H1 (cell line): ENCODE measurements around the gene MPEG1. TPM values are rescaled to one million over a fixed set of nuclear protein-coding genes. Genes with fewer than 3 reads are reported as not detected.

ENCODE experiments used
- CTCF ChIA-PET: fragments of 300-600 bp; sonication (Branson Sonifier 250); formaldehyde crosslinking; loops from one replicate; lab custom pipeline; 2021; ENCODE audit not compliant: partially characterized antibody; lab: Charles Lee
- POLR2A ChIA-PET: fragments of 300-600 bp; sonication (Branson Sonifier 250); formaldehyde crosslinking; loops from one replicate; lab custom pipeline; 2021; ENCODE audit warnings: inconsistent platforms; ENCODE audit not compliant: partially characterized antibody; lab: Charles Lee
- DNase-seq, 2 experiments: peaks; one replicate each; pipeline versions ENCODE4 v3.0.0 to v3.0.0-alpha.2; 2010 to 2022; ENCODE audit warnings: low spot score in 2 of 2, low read depth in 1 of 2, mixed read lengths in 1 of 2
- FAIRE-seq: peaks from 2 replicates; lab custom pipeline; 2011; peaks lifted over from hg19 to GRCh38; lab: Jason Lieb, UNC
- H2AFZ ChIP-seq: 2 replicates; pipeline ENCODE4 v1.8.1; 2012; ENCODE audit warnings: low read length, inconsistent platforms
- H2AK5ac ChIP-seq: 2 replicates; pipeline ENCODE4 v1.6.1; 2013; ENCODE audit warnings: low read depth, low read length
- H2BK120ac ChIP-seq: replicated peaks from 2 replicates; pipeline ENCODE3; 2013; ENCODE audit warnings: low read depth, low read length, inconsistent platforms
- H2BK12ac ChIP-seq: 2 replicates; pipeline ENCODE4 v1.6.1; 2013; ENCODE audit warnings: low read depth, low read length
- H2BK15ac ChIP-seq: 2 replicates; pipeline ENCODE4 v1.6.1; 2013; ENCODE audit warnings: low read length
- H2BK20ac ChIP-seq: 2 replicates; pipeline ENCODE4 v1.6.1; 2013; ENCODE audit warnings: low read length
- H2BK5ac ChIP-seq: 2 replicates; pipeline ENCODE4 v1.6.1; 2013; ENCODE audit warnings: low read depth, low read length
- H3K14ac ChIP-seq: 2 replicates; pipeline ENCODE4 v1.6.1; 2013; ENCODE audit warnings: inconsistent platforms; ENCODE audit not compliant: insufficient read length
- H3K18ac ChIP-seq: 2 replicates; pipeline ENCODE4 v1.6.1; 2013; ENCODE audit warnings: low read length; ENCODE audit errors: extremely low read depth
- H3K23ac ChIP-seq: 2 replicates; pipeline ENCODE4 v1.6.1; 2013; ENCODE audit warnings: inconsistent platforms; ENCODE audit not compliant: insufficient read length
- H3K23me2 ChIP-seq: 2 replicates; pipeline ENCODE4 v1.6.1; 2013; ENCODE audit warnings: low read depth, low read length
- H3K27ac ChIP-seq: 2 replicates; pipeline ENCODE4 v1.6.1; 2011; ENCODE audit warnings: low read depth, low read length, inconsistent platforms
- H3K27me3 ChIP-seq, 4 experiments: replicated peaks in 1 of 4; 1 replicate in 1 of 4; 2 replicates in 3 of 4; pipeline versions ENCODE4 v1.6.1 to v1.8.1; 2011 to 2013; ENCODE audit warnings: low read length in 3 of 4, mild to moderate bottlenecking in 3 of 4, inconsistent platforms in 2 of 4, mixed read lengths in 2 of 4, moderate library complexity in 1 of 4; ENCODE audit not compliant: control insufficient read depth in 3 of 4, insufficient read depth in 3 of 4; ENCODE audit errors: extremely low read depth in 1 of 4
- H3K36me3 ChIP-seq, 4 experiments: 2 replicates each; pipeline versions ENCODE4 v1.6.1 to v1.8.1; 2011 to 2013; ENCODE audit warnings: mild to moderate bottlenecking in 4 of 4, low read length in 3 of 4, moderate library complexity in 2 of 4, control low read depth in 1 of 4, inconsistent platforms in 1 of 4; ENCODE audit not compliant: insufficient read depth in 4 of 4, control insufficient read depth in 2 of 4
- H3K4ac ChIP-seq: replicated peaks from 2 replicates; pipeline ENCODE3; 2013; ENCODE audit warnings: low read length, low read depth, mixed read lengths, inconsistent platforms; ENCODE audit not compliant: insufficient read length
- H3K4me1 ChIP-seq, 4 experiments: replicated peaks in 1 of 4; 1 replicate in 1 of 4; 2 replicates in 3 of 4; pipeline versions ENCODE4 v1.6.1 to v1.8.1; 2011 to 2013; ENCODE audit warnings: low read length in 3 of 4, inconsistent platforms in 2 of 4, mixed read lengths in 1 of 4; ENCODE audit not compliant: insufficient read depth in 4 of 4, control insufficient read depth in 3 of 4
- H3K4me2 ChIP-seq, 2 experiments: 2 replicates each; pipeline versions ENCODE4 v1.6.1 to v1.8.1; 2011 to 2013; ENCODE audit warnings: low read depth in 2 of 2, low read length in 2 of 2, control low read depth in 1 of 2, inconsistent platforms in 1 of 2, mild to moderate bottlenecking in 1 of 2; ENCODE audit not compliant: insufficient read depth in 1 of 2
- H3K4me3 ChIP-seq, 4 experiments: fragments of 200-600, 300-600 bp in 1 of 4; sonication (generic), shearing (Covaris generic), sonication (Bioruptor Twin) in 1 of 4; 2 replicates each; pipeline versions ENCODE4 v1.5.1 to v1.8.1; 2011 to 2016; ENCODE audit warnings: low read length in 4 of 4, low read depth in 3 of 4, control low read depth in 2 of 4, inconsistent platforms in 2 of 4, mild to moderate bottlenecking in 2 of 4, mixed read lengths in 1 of 4, moderate library complexity in 1 of 4; ENCODE audit not compliant: insufficient read depth in 2 of 4; ENCODE audit errors: extremely low read depth in 1 of 4
- H3K56ac ChIP-seq: replicated peaks from 2 replicates; pipeline ENCODE3; 2013; ENCODE audit warnings: low read depth, mild to moderate bottlenecking, mixed read lengths, low read length, inconsistent platforms; ENCODE audit not compliant: insufficient read length
- H3K79me1 ChIP-seq: 2 replicates; pipeline ENCODE4 v1.6.1; 2013; ENCODE audit warnings: low read depth, low read length, control low read depth
- H3K79me2 ChIP-seq, 2 experiments: 2 replicates each; pipeline versions ENCODE4 v1.6.1 to v1.8.1; 2012 to 2013; ENCODE audit warnings: low read length in 2 of 2, mild to moderate bottlenecking in 2 of 2, inconsistent platforms in 1 of 2; ENCODE audit not compliant: insufficient read depth in 2 of 2, control insufficient read depth in 1 of 2
- H3K9ac ChIP-seq, 4 experiments: replicated peaks in 1 of 4; 1 replicate in 1 of 4; 2 replicates in 3 of 4; pipeline versions ENCODE4 v1.6.1 to v1.8.1; 2011 to 2013; ENCODE audit warnings: low read depth in 3 of 4, low read length in 3 of 4, control low read depth in 2 of 4, mild to moderate bottlenecking in 2 of 4, moderate library complexity in 2 of 4, inconsistent platforms in 1 of 4; ENCODE audit errors: extremely low read depth in 1 of 4
- H3K9me3 ChIP-seq, 2 experiments: 2 replicates each; pipeline versions ENCODE4 v1.6.1 to v1.8.1; 2012 to 2013; ENCODE audit warnings: mild to moderate bottlenecking in 2 of 2, moderate library complexity in 2 of 2, control low read depth in 1 of 2, inconsistent platforms in 1 of 2, low read depth in 1 of 2, low read length in 1 of 2, mixed read lengths in 1 of 2; ENCODE audit not compliant: insufficient read depth in 2 of 2
- H4K20me1 ChIP-seq, 2 experiments: replicated peaks in 1 of 2; 2 replicates each; pipeline versions ENCODE3 to v1.8.1; 2011 to 2013; ENCODE audit warnings: inconsistent platforms in 2 of 2, low read length in 2 of 2, mild to moderate bottlenecking in 1 of 2; ENCODE audit not compliant: insufficient read depth in 2 of 2, control insufficient read depth in 1 of 2
- H4K5ac ChIP-seq: 2 replicates; pipeline ENCODE4 v1.6.1; 2013; ENCODE audit warnings: low read length, low read depth, mixed read lengths, inconsistent platforms; ENCODE audit not compliant: insufficient read length
- H4K8ac ChIP-seq: 2 replicates; pipeline ENCODE4 v1.8.0; 2013; ENCODE audit warnings: mild to moderate bottlenecking, moderate library complexity, low read length, inconsistent platforms; ENCODE audit not compliant: insufficient read depth; ENCODE audit errors: extremely low read depth
- H4K91ac ChIP-seq: replicated peaks from 2 replicates; pipeline ENCODE3; 2013; ENCODE audit warnings: low read length, mixed read lengths, inconsistent platforms; ENCODE audit not compliant: insufficient read length
- CTBP2 ChIP-seq: IDR thresholded peaks from 2 replicates; pipeline ENCODE4 v1.7.0; 2011; ENCODE audit warnings: borderline replicate concordance, mild to moderate bottlenecking, moderate library complexity, mixed read lengths, low read length; ENCODE audit not compliant: insufficient read depth, insufficient read length
- SIX5 ChIP-seq: IDR thresholded peaks from 2 replicates; pipeline ENCODE4 v1.6.1; 2011; ENCODE audit warnings: mild to moderate bottlenecking, low read depth, low read length
- WGBS, 2 experiments: shearing (Covaris generic) in 1 of 2; methylation state at CpG; one replicate each; pipeline versions ENCODE4 v1.1.6 to v1.1.7; 2013 to 2015; ENCODE audit warnings: low lambda C conversion rate in 2 of 2, mixed read lengths in 2 of 2, inconsistent platforms in 1 of 2, low coverage in 1 of 2, missing lambda C conversion rate in 1 of 2; ENCODE audit not compliant: insufficient replicate concordance in 2 of 2, insufficient coverage in 1 of 2, insufficient read length in 1 of 2; ENCODE audit errors: extremely low coverage in 1 of 2, missing lambda C conversion rate in 1 of 2; 5-methylcytosine and 5-hydroxymethylcytosine counted together
- polyA plus RNA-seq, 7 experiments: library from polyadenylated mRNA; depleted of rRNA in 3 of 7; stranded (reverse) in 5 of 7; unstranded in 2 of 7; fragments of >200 nt in 5 of 7; fragments of 200-250 nt in 2 of 7; gene quantifications; 1 replicate in 5 of 7; 2 replicates in 1 of 7; 4 replicates in 1 of 7; pipeline versions ENCODE4 v1.2.1 to v1.2.3, GENCODE V29; 2011 to 2013; ENCODE audit warnings: missing spikeins in 2 of 7, mixed read lengths in 2 of 7
- total RNA-seq: library from RNA; stranded (reverse); fragmentation: NEBNext Ultra II Directional; extraction: Animal tissue kit (Norgen Biotek cat#: 25700); gene quantifications from 2 replicates; pipeline ENCODE4 v1.2.1, GENCODE V29; 2021

MPEG1 gene
- total and polyA plus RNA-seq, 2 of the 8 experiments (the other 6 are each of a cell fraction or from before 2014, with no cell fraction given), result not detected

- no peak overlapping the region for H3K23ac ChIP-seq
- H4K20me1 ChIP-seq, result peaks cover 0 to 2% of the 10 kb centered on the region in 2 experiments
- no peak overlapping the region for H3K14ac ChIP-seq
- H3K18ac ChIP-seq, result no peak overlapping the region
- no peak overlapping the region for H3K4me3 ChIP-seq
- no peak overlapping the region for H2BK5ac ChIP-seq
- WGBS, 2 experiments, result 94% methylated on average over 10 of the region's 10 CpGs; no CpG with 5 or more reads in 1 of the 2 experiments
- ChIA-PET POLR2A (interaction anchor here (1.0 kb wide), 1 partner anchor 19 kb away, joined by 3 read pairs; no protein-coding TSS in a partner anchor), CTCF (interaction anchor here (0.8 to 3.3 kb wide), 10 partner anchors 7 to 236 kb away, joined by 3 to 27 read pairs (median 6); partner anchors contain the start of gene DTX4)
- no peaks in the 10 kb centered on the region for H3K27me3 ChIP-seq
- no peak for FAIRE-seq
- H4K5ac ChIP-seq, result no peak overlapping the region
- H4K8ac ChIP-seq, result no peak overlapping the region
- no peak overlapping the region; a peak in 1 of 7 replicates for H3K9ac ChIP-seq
- H3K4ac ChIP-seq, result no peak overlapping the region
- no peak overlapping the region for H2AK5ac ChIP-seq
- no peaks in the 10 kb centered on the region for H3K79me2 ChIP-seq
- H3K23me2 ChIP-seq, result no peaks in the 10 kb centered on the region
- H4K91ac ChIP-seq, result no peak overlapping the region
- H3K27ac ChIP-seq, result no peak overlapping the region
- H2BK20ac ChIP-seq, result no peak overlapping the region
- no peaks in the 10 kb centered on the region for H3K79me1 ChIP-seq
- no peak overlapping the region for H2BK12ac ChIP-seq
- peaks cover 6 to 61% (median 49%) of the 10 kb centered on the region in 4 experiments; a peak in 7 of 8 replicates for H3K36me3 ChIP-seq
- no peak overlapping the region for H2AFZ ChIP-seq
- peaks cover 4 to 10% of the 10 kb centered on the region in 2 experiments; a peak in 3 of 4 replicates for H3K9me3 ChIP-seq
- no peak overlapping the region for H2BK120ac ChIP-seq
- no peak overlapping the region for H3K56ac ChIP-seq
- H3K4me2 ChIP-seq, result no peak overlapping the region
- no peak overlapping the region for H2BK15ac ChIP-seq
- no peak for DNase-seq
- TF ChIP-seq CTBP2 (no peak), SIX5 (no peak)
- H3K4me1 ChIP-seq, result no peaks in the 10 kb centered on the region
These were observed 19.1 kb downstream of the MPEG1 start for GRCh38 chr11:59193587-59194130.
